Thyroid gland (tissue), 4 donors: ENCODE data around the gene IER5L.

Experiments
- CTCF ChIP-seq, 6 experiments: fragments of 200-600 bp in 3 of 6; fragments of 450-650 bp in 3 of 6; sonication (generic) in 3 of 6; IDR thresholded peaks; one replicate each; pipeline ENCODE4 v1.5.1; 2016 to 2019; ENCODE audit warnings: antibody characterized with exemption in 6 of 6, mild to moderate bottlenecking in 2 of 6, inconsistent platforms in 1 of 6, moderate library complexity in 1 of 6
- POLR2A ChIP-seq, 2 donors: fragments of 450-650 bp; IDR thresholded peaks; one replicate each; pipeline ENCODE4 v1.6.1; 2017; ENCODE audit warnings: antibody characterized with exemption in 2 of 2, mild to moderate bottlenecking in 2 of 2, moderate library complexity in 1 of 2

GRCh38 chr9:129193655-129194054 lies 15.6 kb upstream of the IER5L start:
- TF ChIP-seq POLR2A (IDR thresholded peaks at IDR 0.05): no peak
- TF ChIP-seq CTCF (IDR thresholded peaks at IDR 0.05): no peak
